Activated naive CD4-positive, alpha-beta T cell treated with anti-CD3 and anti-CD28 coated beads, Interleukin-2, amount 50 U/mL, for 72 hours (primary cell): ENCODE data around the gene WNT7B. TPM values are rescaled to one million over a fixed set of nuclear protein-coding genes. Genes with fewer than 3 reads are reported as not detected.
"Not testable (repeated sequence)": the region's sequence is repeated elsewhere in the genome, so short reads cannot be mapped to it uniquely, and the experiment has no call there.

Experiments
- ATAC-seq, 2 donors: fragments of 150-1000 bp; cut with Tn5 transposase; 2 replicates each; pipeline ENCODE4 v1.10.0; 2021; ENCODE audit warnings: mild to moderate bottlenecking in 2 of 2, moderate library complexity in 2 of 2
- DNase-seq, 2 donors: peaks; one replicate each; pipeline ENCODE4 v3.0.0; 2021 to 2022; ENCODE audit warnings: low spot score in 2 of 2
- H3K27ac Mint-ChIP-seq, 2 donors: one replicate each; pipeline ENCODE4 v1.8.0; 2022; ENCODE audit warnings: mild to moderate bottlenecking in 2 of 2, mixed read lengths in 2 of 2
- H3K36me3 Mint-ChIP-seq, 2 donors: one replicate each; pipeline ENCODE4 v1.8.0; 2022; ENCODE audit warnings: mixed read lengths in 2 of 2
- H3K9me3 Mint-ChIP-seq, 2 donors: one replicate each; pipeline ENCODE4 v1.8.0; 2022; ENCODE audit warnings: mixed read lengths in 2 of 2
- total RNA-seq, 2 donors: library from RNA; stranded (reverse); gene quantifications; one replicate each; pipeline ENCODE4 v1.2.3, GENCODE V29; 2022

WNT7B gene
- total RNA-seq, 2 donors from 2014 or later = 0.05 TPM; not detected in 1

- peak overlapping the region in 1 of 2 donors; percentile 45 for H3K27ac Mint-ChIP-seq
- no peak for DNase-seq
- no peaks in the 10 kb centered on the region for H3K9me3 Mint-ChIP-seq
- ATAC-seq = no peak
- H3K36me3 Mint-ChIP-seq = no peaks in the 10 kb centered on the region
These were observed 34.1 kb upstream of the WNT7B start for GRCh38 chr22:46010951-46011626.

- Mint-ChIP-seq H3K36me3 (no peaks in the 10 kb centered on the region), H3K27ac (peak overlapping the region in 1 of 2 donors; percentile 45), H3K9me3 (no peaks in the 10 kb centered on the region)
- no peak for ATAC-seq
- DNase-seq = no peak
These were observed 33.4 kb upstream of the WNT7B start for GRCh38 chr22:46010207-46010867.

GRCh38 chr22:46009730-46010129, 32.8 kb upstream of the WNT7B start:
- Mint-ChIP-seq H3K36me3 (no peaks in the 10 kb centered on the region), H3K27ac (no peak overlapping the region), H3K9me3 (no peaks in the 10 kb centered on the region)
- ATAC-seq (no peak), DNase-seq (no peak)

GRCh38 chr22:46008836-46009596, 32.1 kb upstream of the WNT7B start:
- H3K27ac Mint-ChIP-seq = peak overlapping the region in 1 of 2 donors; percentile 31
- ATAC-seq (no peak), DNase-seq (no peak)
- no peaks in the 10 kb centered on the region for H3K36me3 Mint-ChIP-seq
- H3K9me3 Mint-ChIP-seq = no peaks in the 10 kb centered on the region

GRCh38 chr22:46008291-46008690, 31.3 kb upstream of the WNT7B start:
- Mint-ChIP-seq H3K9me3 (no peaks in the 10 kb centered on the region), H3K27ac (no peak overlapping the region), H3K36me3 (no peaks in the 10 kb centered on the region)
- ATAC-seq (no peak), DNase-seq (no peak)

GRCh38 chr22:46007848-46008261, 30.9 kb upstream of the WNT7B start:
- no peak overlapping the region for H3K27ac Mint-ChIP-seq
- DNase-seq (no peak), ATAC-seq (no peak)
- no peaks in the 10 kb centered on the region for H3K9me3 Mint-ChIP-seq
- H3K36me3 Mint-ChIP-seq = no peaks in the 10 kb centered on the region

- Mint-ChIP-seq H3K27ac (no peak overlapping the region), H3K9me3 (no peaks in the 10 kb centered on the region), H3K36me3 (no peaks in the 10 kb centered on the region)
- DNase-seq (no peak), ATAC-seq (peak; percentile 36 to 57)
These were observed 30.3 kb upstream of the WNT7B start for GRCh38 chr22:46007003-46007847.

- DNase-seq = peak; percentile 81 to 94
- Mint-ChIP-seq H3K36me3 (no peaks in the 10 kb centered on the region), H3K9me3 (no peaks in the 10 kb centered on the region), H3K27ac (peak overlapping the region in 1 of 2 donors; percentile 44)
- ATAC-seq = peak; percentile 85 to 93
These were observed 29.5 kb upstream of the WNT7B start for GRCh38 chr22:46006379-46007002.

GRCh38 chr22:46005116-46005705, 28.2 kb upstream of the WNT7B start:
- peak overlapping the region in 1 of 2 donors; percentile 74 for H3K27ac Mint-ChIP-seq
- not testable (repeated sequence) for DNase-seq, ATAC-seq, H3K36me3 Mint-ChIP-seq, H3K9me3 Mint-ChIP-seq

GRCh38 chr22:46004105-46004866, 27.3 kb upstream of the WNT7B start:
- no peaks in the 10 kb centered on the region for H3K36me3 Mint-ChIP-seq
- DNase-seq = no peak
- no peaks in the 10 kb centered on the region for H3K9me3 Mint-ChIP-seq
- H3K27ac Mint-ChIP-seq = peak overlapping the region in 1 of 2 donors; percentile 67
- peak in 1 of 2 donors; percentile 56 for ATAC-seq

GRCh38 chr22:46003271-46004091, 26.5 kb upstream of the WNT7B start:
- ATAC-seq = no peak
- DNase-seq = no peak
- peak overlapping the region; percentile 55 to 67 for H3K27ac Mint-ChIP-seq
- no peaks in the 10 kb centered on the region for H3K9me3 Mint-ChIP-seq
- no peaks in the 10 kb centered on the region for H3K36me3 Mint-ChIP-seq

- ATAC-seq (no peak), DNase-seq (no peak)
- H3K9me3 Mint-ChIP-seq = no peaks in the 10 kb centered on the region
- H3K36me3 Mint-ChIP-seq = no peaks in the 10 kb centered on the region
- peak overlapping the region in 1 of 2 donors; percentile 55 for H3K27ac Mint-ChIP-seq
These were observed 25.9 kb upstream of the WNT7B start for GRCh38 chr22:46002757-46003270.

GRCh38 chr22:46001426-46002106, 24.6 kb upstream of the WNT7B start:
- H3K27ac Mint-ChIP-seq = peak overlapping the region in 1 of 2 donors; percentile 55
- no peaks in the 10 kb centered on the region for H3K36me3 Mint-ChIP-seq
- DNase-seq = no peak

GRCh38 chr22:46001046-46001425, 24.1 kb upstream of the WNT7B start:
- Mint-ChIP-seq H3K27ac (no peak overlapping the region), H3K36me3 (no peaks in the 10 kb centered on the region), H3K9me3 (no peaks in the 10 kb centered on the region)
- no peak for ATAC-seq
- no peak for DNase-seq

More at GRCh38 chr22:46001426-46002106, 24.6 kb upstream of the WNT7B start:
- ATAC-seq = no peak
- H3K9me3 Mint-ChIP-seq = no peaks in the 10 kb centered on the region
